HG03159 (cell line): ENCODE measurements around the gene TRPM2.

Experiments
- ATAC-seq: cut with Tn5 transposase; IDR thresholded peaks from one replicate; pipeline ENCODE4 v1.9.1; 2021; ENCODE audit warnings: mild to moderate bottlenecking, moderate library complexity; ENCODE audit not compliant: unreplicated experiment

The TRPM2 gene

GRCh38 chr21:44456214-44456914, 102.9 kb downstream of the TRPM2 start:
- ATAC-seq, result no peak

- ATAC-seq, result no peak
Measured at GRCh38 chr21:44456915-44457736, 103.7 kb downstream of the TRPM2 start.

GRCh38 chr21:44458971-44459711, 105.7 kb downstream of the TRPM2 start:
- ATAC-seq, result no peak

GRCh38 chr21:44459712-44460440, 106.5 kb downstream of the TRPM2 start:
- ATAC-seq, result no peak

DNA sequence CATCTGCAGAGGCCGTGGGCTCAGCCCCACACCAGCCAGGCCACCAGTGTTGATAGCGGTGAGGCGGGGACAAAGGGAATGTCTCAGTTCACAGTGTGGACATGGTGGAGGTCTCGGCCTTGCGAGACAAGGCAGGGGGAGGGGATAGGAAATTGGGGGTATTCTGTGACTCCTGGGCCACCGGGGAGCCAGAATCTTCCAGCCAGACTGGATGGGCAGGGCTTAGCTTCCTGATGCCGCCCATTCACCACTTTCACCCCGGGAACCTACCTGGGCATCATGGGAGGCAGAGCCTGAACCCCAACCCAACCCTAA, 107.0 kb downstream of the TRPM2 start:
- no peak for ATAC-seq

GRCh38 chr21:44461005-44461404, 107.6 kb downstream of the TRPM2 start:
- ATAC-seq, result no peak

DNA sequence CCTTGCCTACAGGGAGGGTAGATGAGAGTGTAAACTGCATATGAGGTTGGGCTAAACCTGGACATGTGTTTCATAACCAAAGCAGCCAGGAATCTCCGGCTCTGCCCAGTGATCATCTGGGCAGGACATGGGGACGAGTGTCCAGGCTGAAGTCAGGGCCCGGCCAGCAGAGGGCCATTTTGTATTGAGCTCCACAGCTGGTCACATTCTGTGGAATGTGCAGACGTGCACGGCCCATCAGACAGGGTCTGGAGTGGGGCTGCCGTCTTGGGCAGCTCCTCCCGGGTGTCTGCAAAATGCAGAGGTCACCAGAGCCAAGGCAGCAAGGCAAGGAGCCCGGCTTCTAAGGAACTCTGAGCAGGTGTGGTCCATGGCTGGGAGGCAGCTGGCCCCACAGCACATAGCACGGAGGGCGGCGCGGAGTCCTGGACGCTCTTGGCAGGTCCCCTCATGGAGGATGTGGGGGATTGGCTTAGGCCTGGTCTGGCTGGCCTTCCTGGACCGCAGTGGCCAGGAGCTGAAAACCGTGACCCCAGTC, 108.1 kb downstream of the TRPM2 start:
- no peak for ATAC-seq

DNA sequence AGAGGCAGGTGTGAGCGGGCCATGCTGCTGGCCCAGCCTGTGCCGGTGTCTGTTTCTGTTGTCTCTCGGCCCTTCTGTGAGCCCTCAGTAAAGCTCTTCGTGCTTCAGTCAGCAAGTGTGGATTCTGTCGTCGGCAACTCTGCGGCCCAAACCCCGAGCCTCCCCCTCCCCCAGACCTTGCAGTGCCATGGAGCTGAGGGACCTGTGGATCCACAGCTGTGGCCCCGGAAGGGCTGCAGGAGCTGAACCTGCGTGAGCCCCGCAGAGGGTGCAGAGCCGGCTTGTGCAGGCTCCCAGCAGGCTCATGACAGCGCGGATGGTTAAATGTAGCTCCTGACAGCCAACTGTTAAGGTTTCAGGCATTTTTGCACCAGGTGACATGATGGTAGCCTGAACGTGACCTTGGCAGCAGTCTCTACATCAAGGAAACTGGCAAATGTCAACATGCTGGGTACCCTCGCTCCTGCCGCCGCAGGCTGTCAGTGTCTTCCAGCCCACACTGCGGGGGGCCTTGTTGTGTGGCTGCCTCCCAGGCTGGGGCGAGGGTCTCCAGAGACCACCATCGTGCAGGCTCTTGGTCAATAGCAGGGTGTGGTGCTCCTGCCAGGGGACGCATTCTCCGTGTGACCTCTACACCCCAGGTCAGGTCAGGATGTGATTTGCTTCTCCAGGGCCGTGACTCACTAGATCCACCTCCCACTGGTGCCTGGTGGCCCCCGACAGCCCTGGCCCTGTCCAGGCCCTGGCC, 108.8 kb downstream of the TRPM2 start:
- ATAC-seq, result no peak

- ATAC-seq, result no peak
Measured at GRCh38 chr21:44462834-44463200, 109.4 kb downstream of the TRPM2 start.

DNA sequence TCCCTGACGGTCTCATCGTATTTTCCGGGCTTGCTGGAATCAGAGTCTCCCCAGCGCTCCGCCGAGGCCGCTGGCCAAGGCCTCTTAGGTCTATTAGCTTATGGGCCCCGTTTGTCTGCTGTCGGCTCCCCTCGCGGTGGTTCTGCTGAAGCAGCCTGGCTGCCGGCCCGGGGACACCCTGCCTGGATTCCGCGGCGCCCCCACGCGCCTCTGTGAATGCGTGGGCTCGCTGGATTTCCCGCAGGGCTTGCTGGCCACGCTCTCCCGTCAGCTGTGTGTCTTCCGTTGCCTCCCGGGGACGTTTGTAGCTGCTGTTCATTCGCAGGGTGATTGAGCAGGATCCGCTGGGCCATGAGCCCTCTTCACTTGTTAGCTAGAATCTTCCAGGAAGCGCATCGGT, 110.3 kb downstream of the TRPM2 start:
- no peak for ATAC-seq

DNA sequence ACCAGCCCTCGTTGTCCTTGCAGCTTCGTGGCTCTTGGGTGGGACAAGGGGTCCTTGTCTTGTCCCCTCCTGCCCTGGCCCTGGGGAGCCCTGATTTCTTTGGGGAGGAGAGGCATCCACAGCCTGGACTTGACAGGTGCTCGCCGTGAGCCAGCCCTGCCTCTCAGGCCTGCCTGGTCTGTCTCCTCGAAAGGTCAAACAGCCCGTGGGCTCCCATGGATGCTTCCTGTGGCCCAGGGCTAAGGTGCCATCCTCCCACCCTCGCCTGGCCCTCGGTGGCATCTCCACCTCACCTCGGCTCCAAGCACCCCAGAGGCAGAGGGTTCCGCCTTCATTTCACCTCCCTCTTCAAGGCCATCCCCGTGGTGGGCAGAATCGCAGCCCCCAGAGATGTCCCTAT, 110.9 kb downstream of the TRPM2 start:
- no peak for ATAC-seq

DNA sequence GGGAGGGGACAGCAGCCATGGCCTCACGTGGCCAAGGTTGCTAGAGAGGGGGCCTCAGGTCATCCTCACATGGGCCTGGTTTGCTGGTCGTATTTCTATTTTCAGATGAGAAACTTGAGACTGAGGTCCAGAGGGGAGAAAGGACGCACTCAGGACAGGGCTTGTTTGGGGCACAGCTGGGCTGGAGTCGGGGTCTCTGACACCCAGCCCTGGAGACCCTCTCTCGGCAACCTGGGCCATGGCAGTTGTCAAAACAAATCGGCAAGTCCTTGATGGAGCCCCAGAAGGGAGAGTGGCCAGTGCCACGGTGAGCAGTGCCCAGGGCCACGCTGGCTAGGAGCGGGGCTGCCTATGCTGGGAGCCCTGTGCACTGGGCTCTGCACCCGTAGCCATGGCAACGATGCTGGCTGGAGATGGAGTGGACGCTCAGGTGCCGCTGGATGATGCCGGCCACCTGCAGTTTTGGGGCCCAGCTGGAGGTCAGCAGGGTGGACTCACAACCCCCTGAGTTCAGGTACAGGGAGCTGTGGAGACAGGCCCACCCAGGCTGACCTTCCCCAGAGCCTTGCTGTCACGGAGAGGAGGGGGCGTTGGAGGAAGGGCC, 113.0 kb downstream of the TRPM2 start:
- ATAC-seq, result no peak

DNA sequence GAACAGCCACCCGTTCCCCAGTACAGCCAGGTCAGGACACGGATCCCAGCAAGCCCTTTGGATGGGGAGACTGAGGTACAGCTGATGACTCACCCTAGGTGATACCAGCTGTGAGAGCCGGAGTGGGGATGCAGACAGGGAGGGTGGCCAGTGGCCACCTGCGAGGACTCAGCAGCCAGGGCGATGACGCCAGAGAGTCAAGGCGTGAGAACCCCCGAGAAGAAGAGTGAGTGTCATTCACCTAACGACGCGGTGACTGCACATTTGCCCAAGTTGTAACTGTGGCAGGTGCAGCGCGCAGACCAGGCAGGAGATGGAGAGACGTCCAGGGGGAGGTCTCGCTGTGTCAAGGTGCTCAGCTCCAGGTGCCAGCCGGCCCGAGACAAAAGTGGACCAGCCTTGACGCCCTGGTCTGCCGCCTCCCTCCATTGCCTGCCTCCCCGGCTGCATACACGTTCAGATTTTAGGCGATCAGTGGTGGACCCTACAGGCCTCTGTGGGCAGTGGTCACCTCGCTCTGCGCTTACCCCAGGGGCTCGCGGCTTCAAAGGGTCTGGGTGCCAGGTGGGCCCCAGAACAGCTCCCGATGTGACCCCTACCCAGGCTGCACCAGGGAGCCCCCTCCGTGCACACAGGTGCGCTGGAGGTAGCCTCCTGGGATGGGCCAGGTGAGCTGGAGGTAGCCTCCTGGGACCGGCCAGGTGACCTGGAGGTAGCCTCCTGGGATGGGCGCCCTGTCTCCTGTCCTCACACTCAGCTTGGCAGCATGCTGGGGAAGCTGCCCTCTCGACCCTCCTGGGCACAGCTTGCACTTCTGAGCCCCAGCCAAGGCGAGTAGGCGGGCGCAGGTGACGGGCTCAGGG, 113.8 kb downstream of the TRPM2 start:
- no peak for ATAC-seq

DNA sequence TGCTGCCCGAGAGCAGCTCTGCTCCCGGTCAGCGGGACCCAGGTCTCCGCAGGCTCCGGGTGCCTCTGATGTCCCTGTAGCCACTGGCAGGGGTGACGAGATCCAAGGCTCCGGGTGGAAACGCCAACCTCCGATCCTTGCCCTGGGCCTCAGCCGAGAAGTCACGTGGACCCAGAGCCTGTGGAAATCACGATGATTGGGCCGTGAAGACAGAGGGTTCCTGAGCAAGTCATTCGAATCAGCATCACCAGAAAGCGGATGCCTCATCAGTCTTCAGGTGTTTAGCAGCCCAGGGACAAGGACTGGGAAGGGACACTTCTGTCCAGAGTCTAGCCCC, 114.4 kb downstream of the TRPM2 start:
- no peak for ATAC-seq

DNA sequence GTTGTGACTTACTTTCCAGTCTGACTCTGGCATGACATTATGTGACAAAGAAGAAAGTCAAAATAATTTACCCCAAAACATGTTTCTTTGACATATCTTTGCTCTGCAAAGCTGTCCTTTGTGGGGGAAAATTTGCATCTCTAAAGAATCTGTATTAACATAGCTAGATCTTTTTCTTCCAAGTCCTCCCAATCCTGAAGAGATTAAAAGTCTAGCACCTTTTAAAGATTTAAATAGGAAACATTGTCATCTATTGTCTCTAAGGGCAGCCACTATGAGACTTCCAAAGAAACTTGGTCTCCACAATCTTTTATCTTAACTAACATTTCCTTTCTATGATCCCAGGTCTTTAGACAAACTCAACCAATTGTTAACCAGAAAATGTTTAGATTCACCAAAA, 117.9 kb downstream of the TRPM2 start:
- no peak for ATAC-seq

GRCh38 chr21:44471996-44472395, 118.6 kb downstream of the TRPM2 start:
- ATAC-seq, result no peak

DNA sequence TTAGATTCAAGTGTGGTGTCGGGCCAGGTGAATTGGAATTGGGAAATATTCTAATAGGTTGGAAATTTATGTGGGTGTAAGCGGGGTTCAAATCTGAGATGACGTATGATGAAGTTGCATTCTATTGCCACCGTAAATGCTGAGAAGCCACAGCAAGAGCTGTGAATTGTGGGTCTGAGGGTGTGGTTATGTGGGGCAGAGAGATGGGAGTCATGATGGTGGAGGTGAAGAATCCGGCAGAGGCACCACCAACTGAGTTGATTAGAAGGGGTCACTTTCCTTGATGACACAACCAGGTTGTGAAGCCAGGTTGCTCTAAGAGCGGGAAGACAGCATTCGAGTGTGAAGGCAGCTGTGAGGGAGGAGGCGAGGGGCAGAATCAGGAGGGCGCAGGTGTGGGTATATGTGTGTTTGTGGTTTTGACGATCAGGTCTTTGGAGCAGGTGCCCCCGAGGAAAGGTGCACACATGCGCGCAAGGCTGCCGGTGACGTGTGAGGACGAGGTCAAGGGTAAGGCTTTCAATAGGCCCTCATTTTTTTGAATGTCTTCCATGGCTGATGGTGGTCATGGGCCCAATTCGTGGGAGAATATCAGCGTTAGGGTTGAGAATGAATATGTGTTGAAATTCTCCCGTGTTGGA, 120.6 kb downstream of the TRPM2 start:
- no peak for ATAC-seq

GRCh38 chr21:44475266-44475845, 121.9 kb downstream of the TRPM2 start:
- no peak for ATAC-seq
